Activated T-helper 2 cell treated with anti-CD3 and anti-CD28 coated beads, Interferon-gamma antibody, Interleukin-2, Interleukin-4, amounts not matched to agents 10 μg/mL and 5 μg/mL and 100 μg/mL, durations not matched to agents 14 hours and 24 hours and 36 hours (primary cell): ENCODE results near the gene FABP3. TPM values are rescaled to one million over a fixed set of nuclear protein-coding genes. Genes with fewer than 3 reads are reported as not detected.

Experiments used
- DNase-seq: peaks from one replicate; pipeline ENCODE4 v3.0.0; 2021; ENCODE audit warnings: low spot score
- H3K27ac Mint-ChIP-seq: one replicate; pipeline ENCODE4 v1.8.0; 2021; ENCODE audit warnings: mixed read lengths
- H3K27me3 Mint-ChIP-seq: one replicate; pipeline ENCODE4 v1.8.0; 2021; ENCODE audit warnings: low read depth, mixed read lengths
- H3K36me3 Mint-ChIP-seq: one replicate; pipeline ENCODE4 v1.8.0; 2021; ENCODE audit warnings: low read depth, mixed read lengths
- H3K4me1 Mint-ChIP-seq: one replicate; pipeline ENCODE4 v1.8.0; 2021; ENCODE audit warnings: low read depth, mixed read lengths
- H3K4me3 Mint-ChIP-seq: one replicate; pipeline ENCODE4 v1.8.0; 2021; ENCODE audit warnings: low read depth, mild to moderate bottlenecking, moderate library complexity, mixed read lengths
- H3K9me3 Mint-ChIP-seq: one replicate; pipeline ENCODE4 v1.8.0; 2021; ENCODE audit warnings: mixed read lengths
- intact Hi-C: fragments of 100-400 bp; cut with micrococcal nuclease; formaldehyde crosslinking; loops from one replicate; pipeline ENCODE4 v1.15.1; 2023
- total RNA-seq: library from RNA; stranded (reverse); gene quantifications from 2 replicates; pipeline ENCODE4 v1.2.3, GENCODE V29; 2022

Gene FABP3
- total RNA-seq, 1 donor from 2014 or later, result not detected

DNA sequence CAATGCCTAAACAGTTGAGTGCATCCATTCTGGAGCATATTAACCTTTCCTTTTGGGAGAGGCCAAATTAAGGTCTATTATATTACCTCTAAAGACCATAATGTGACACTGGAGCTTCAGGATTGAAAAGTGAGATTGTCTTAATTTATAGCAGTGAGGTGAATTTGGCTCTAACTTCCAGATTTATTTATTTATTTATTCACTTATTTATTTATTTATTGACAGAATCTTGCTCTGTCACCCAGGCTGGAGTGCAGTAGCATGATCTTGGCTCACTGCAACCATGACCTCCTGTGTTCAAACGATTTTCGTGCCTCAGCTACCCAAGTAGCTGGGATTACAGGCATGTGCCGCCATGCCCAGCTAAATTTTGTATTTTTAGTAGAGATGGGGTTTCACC lies 57.0 kb downstream of the FABP3 start:
- Mint-ChIP-seq H3K36me3 (peaks cover 57% of the 10 kb centered on the region), H3K9me3 (no peaks in the 10 kb centered on the region), H3K27ac (no peak overlapping the region), H3K4me3 (no peak overlapping the region), H3K4me1 (no peaks in the 10 kb centered on the region), H3K27me3 (no peaks in the 10 kb centered on the region)
- DNase-seq, result no peak
- intact Hi-C loops, result no loop called here

Other genes starting within 250 kb of the FABP3 start
- 0.07 TPM in 1 of 2 replicates, not detected in the other for gene NKAIN1, start 133.2 kb downstream of the FABP3 start, total RNA-seq
- gene SNRNP40, start 76.3 kb downstream of the FABP3 start, total RNA-seq, result 115 and 116 TPM in 2 replicates
- gene ZCCHC17, start 76.0 kb downstream of the FABP3 start, total RNA-seq, result 26.2 and 27.2 TPM in 2 replicates
- 0.21 and 0.27 TPM in 2 replicates for gene SERINC2, start 40.1 kb upstream of the FABP3 start, total RNA-seq
- not detected in 2 replicates for gene TINAGL1, start 203.4 kb upstream of the FABP3 start, total RNA-seq
- not detected in 2 replicates for gene HCRTR1, start 244.6 kb upstream of the FABP3 start, total RNA-seq